Right kidney (tissue), 1 donor: Measurements from ENCODE around the gene ISG20L2.
A peak's percentile ranks its signal among the peaks of the same experiment; 100 is the strongest.

Source experiments
- DNase-seq: peaks from one replicate; pipeline ENCODE4 v3.0.0-alpha.2; 2016

Gene ISG20L2

GRCh38 chr1:156707417-156708217 is 20.9 kb downstream of the ISG20L2 start:
- DNase-seq = peak; percentile 50

GRCh38 chr1:156706657-156707416 is 21.7 kb downstream of the ISG20L2 start:
- no peak for DNase-seq

GRCh38 chr1:156705918-156706656 is 22.5 kb downstream of the ISG20L2 start:
- DNase-seq = peak; percentile 90

GRCh38 chr1:156705321-156705917 is 23.1 kb downstream of the ISG20L2 start, which contains the start of gene CRABP2:
Gene CRABP2, minus strand, starts transcription at chr1:156705583. Its CDS starts 137 bp downstream, at chr1:156705446.
- no peak for DNase-seq

- peak; percentile 66 for DNase-seq
Measured at GRCh38 chr1:156704930-156705320, 23.6 kb downstream of the ISG20L2 start.

- DNase-seq = peak; percentile 34
Measured at GRCh38 chr1:156704166-156704711, 24.3 kb downstream of the ISG20L2 start.

- DNase-seq = no peak
Measured at GRCh38 chr1:156703741-156704140, 24.8 kb downstream of the ISG20L2 start.

GRCh38 chr1:156703336-156703735 is 25.2 kb downstream of the ISG20L2 start:
- no peak for DNase-seq

- no peak for DNase-seq
Measured at GRCh38 chr1:156700736-156701531, 27.6 kb downstream of the ISG20L2 start.

GRCh38 chr1:156698995-156699394 is 29.6 kb downstream of the ISG20L2 start:
- DNase-seq = no peak

- peak; percentile 35 for DNase-seq
Measured at GRCh38 chr1:156697481-156697880, 31.1 kb downstream of the ISG20L2 start.

- no peak for DNase-seq
Measured at GRCh38 chr1:156696755-156697154, 31.8 kb downstream of the ISG20L2 start.

- DNase-seq = no peak
Measured at GRCh38 chr1:156694690-156694962, 33.9 kb downstream of the ISG20L2 start.

- peak; percentile 64 for DNase-seq
Measured at GRCh38 chr1:156693848-156694689, 34.5 kb downstream of the ISG20L2 start.

- peak; percentile 82 for DNase-seq
Measured at GRCh38 chr1:156692925-156693847, 35.4 kb downstream of the ISG20L2 start.

GRCh38 chr1:156692441-156692924 is 36.1 kb downstream of the ISG20L2 start:
- peak; percentile 61 for DNase-seq

- peak; percentile 69 for DNase-seq
Measured at GRCh38 chr1:156691665-156692440, 36.7 kb downstream of the ISG20L2 start.

- DNase-seq = no peak
Measured at GRCh38 chr1:156691191-156691590, 37.4 kb downstream of the ISG20L2 start.
